A549 (cell line): Measurements from ENCODE around the gene PIK3CA. TPM values are rescaled to one million over a fixed set of nuclear protein-coding genes. Genes with fewer than 3 reads are reported as not detected.

Experiments
- ATAC-seq, 2 experiments: fragments of 200-7000 bp in 1 of 2; fragments of >200 bp in 1 of 2; cut with Nextera tagmentation in 1 of 2; cut with Tn5 transposase in 1 of 2; 3 replicates each; pipeline versions ENCODE4 v1.8.0 to v1.9.1; 2018 to 2020; ENCODE audit warnings: mild to moderate bottlenecking in 1 of 2, moderate library complexity in 1 of 2
- CTCF ChIA-PET: fragments of 300-600 bp; sonication (Branson Sonifier 250); formaldehyde crosslinking; extraction: SDS; loops from one replicate; lab custom pipeline; 2021; ENCODE audit warnings: antibody characterized with exemption, inconsistent platforms; lab: Yijun Ruan, JAX
- POLR2A ChIA-PET: fragments of 350-600 bp; formaldehyde crosslinking; extraction: SDS; loops from one replicate; lab custom pipeline; 2021; ENCODE audit warnings: antibody characterized with exemption, inconsistent platforms; lab: Yijun Ruan, JAX
- DNase-seq, 2 experiments: peaks; one replicate each; pipeline versions ENCODE4 v3.0.0 to v3.0.0-alpha.2; 2011 to 2016; ENCODE audit warnings: low read depth in 1 of 2, low spot score in 1 of 2
- FAIRE-seq: peaks from 2 replicates; lab custom pipeline; 2011; peaks lifted over from hg19 to GRCh38; lab: Jason Lieb, UNC
- H3K27ac ChIP-seq, 2 experiments: fragments of >200 bp; sonication (Bioruptor Twin); formaldehyde crosslinking; 3 replicates each; pipeline ENCODE4 v1.5.1; 2016 to 2017
- H3K4me1 ChIP-seq: fragments of >200 bp; sonication (Bioruptor Twin); formaldehyde crosslinking; 3 replicates; pipeline ENCODE4 v1.6.1; 2016
- H3K4me2 ChIP-seq: fragments of >200 bp; sonication (Bioruptor Twin); formaldehyde crosslinking; 3 replicates; pipeline ENCODE4 v1.6.1; 2016
- H3K4me3 ChIP-seq: fragments of >200 bp; sonication (Bioruptor Twin); formaldehyde crosslinking; 3 replicates; pipeline ENCODE4 v1.5.1; 2016
- H3K9me3 ChIP-seq: fragments of >200 bp; sonication (Bioruptor Twin); formaldehyde crosslinking; 3 replicates; pipeline ENCODE4 v1.6.1; 2016
- BCL3 ChIP-seq: fragments of >200 bp; sonication (Bioruptor Twin); formaldehyde crosslinking; IDR thresholded peaks from 3 replicates; pipeline ENCODE4 v1.6.1; 2016
- CEBPB ChIP-seq, 2 experiments: fragments of >200 bp in 1 of 2; sonication (Bioruptor Twin) in 1 of 2; formaldehyde crosslinking in 1 of 2; IDR thresholded peaks; 2 replicates each; pipeline ENCODE4 v1.6.1; 2012 to 2016
- CHD4 ChIP-seq: fragments of 200-600 bp; sonication (generic); IDR thresholded peaks from 2 replicates; pipeline ENCODE4 v1.6.1; 2016; ENCODE audit warnings: antibody characterized with exemption, mild to moderate bottlenecking, borderline replicate concordance
- CTCF ChIP-seq: fragments of >200 bp; sonication (Bioruptor Twin); formaldehyde crosslinking; IDR thresholded peaks from 3 replicates; pipeline ENCODE4 v1.5.1; 2016
- EHMT2 ChIP-seq: fragments of 200-600 bp; sonication (generic); IDR thresholded peaks from 2 replicates; pipeline ENCODE4 v1.6.1; 2016; ENCODE audit warnings: antibody characterized with exemption, low read depth, mild to moderate bottlenecking, moderate library complexity
- ELK1 ChIP-seq: fragments of 150-350 bp; IDR thresholded peaks from 2 replicates; pipeline ENCODE4 v1.6.1; 2014; ENCODE audit warnings: low read depth, mild to moderate bottlenecking, low read length
- FOXS1 ChIP-seq: fragments of 250-450 bp; sonication (Bioruptor Pico); IDR thresholded peaks from 2 replicates; pipeline ENCODE4 v1.5.0; 2020; ENCODE audit warnings: mild to moderate bottlenecking, moderate library complexity
- HES2 ChIP-seq: fragments of >200 bp; sonication (Bioruptor Twin); formaldehyde crosslinking; IDR thresholded peaks from 2 replicates; pipeline ENCODE4 v1.6.1; 2016
- HMGXB4 ChIP-seq: fragments of 250-450 bp; sonication (Bioruptor Pico); IDR thresholded peaks from 2 replicates; pipeline ENCODE4 v1.5.0; 2021; ENCODE audit warnings: mild to moderate bottlenecking, moderate library complexity, borderline replicate concordance
- HOXA7 ChIP-seq: fragments of 250-450 bp; sonication (Bioruptor Pico); IDR thresholded peaks from 2 replicates; pipeline ENCODE4 v1.5.0; 2020; ENCODE audit warnings: mild to moderate bottlenecking, moderate library complexity
- KDM5A ChIP-seq: fragments of 200-600 bp; sonication (generic); IDR thresholded peaks from 2 replicates; pipeline ENCODE4 v1.6.1; 2016; ENCODE audit warnings: antibody characterized with exemption, mild to moderate bottlenecking
- MAX ChIP-seq: IDR thresholded peaks from 2 replicates; pipeline ENCODE4 v1.6.1; 2012
- NFE2L2 ChIP-seq: fragments of 150-350 bp; conservative IDR thresholded peaks from 2 replicates; pipeline ENCODE4 v1.6.1; 2014; ENCODE audit warnings: low read length
- NPAS2 ChIP-seq: fragments of 250-450 bp; sonication (Bioruptor Pico); IDR thresholded peaks from 2 replicates; pipeline ENCODE4 v1.8.0; 2022; ENCODE audit warnings: mild to moderate bottlenecking, moderate library complexity, borderline replicate concordance
- NR3C1 ChIP-seq: fragments of >200 bp; sonication (Bioruptor Twin); formaldehyde crosslinking; IDR thresholded peaks from 3 replicates; pipeline ENCODE4 v1.6.1; 2017
- POLR2AphosphoS2 ChIP-seq: conservative IDR thresholded peaks from 2 replicates; pipeline ENCODE4 v1.6.1; 2012; ENCODE audit warnings: low read length, improper control_type of control experiment, inconsistent platforms
- RCOR1 ChIP-seq: fragments of 150-350 bp; IDR thresholded peaks from 2 replicates; pipeline ENCODE4 v1.6.1; 2014; ENCODE audit warnings: antibody characterized with exemption, low read length, low read depth
- REST ChIP-seq: fragments of 200-600 bp; sonication (generic); IDR thresholded peaks from 2 replicates; pipeline ENCODE4 v1.6.1; 2016; ENCODE audit warnings: antibody characterized with exemption, mild to moderate bottlenecking, moderate library complexity
- RFX5 ChIP-seq: fragments of 450-650 bp; IDR thresholded peaks from 2 replicates; pipeline ENCODE4 v1.7.1; 2014; ENCODE audit warnings: antibody characterized with exemption, mild to moderate bottlenecking, moderate library complexity
- RNF2 ChIP-seq: fragments of 200-600 bp; sonication (generic); IDR thresholded peaks from 2 replicates; pipeline ENCODE4 v1.6.1; 2016; ENCODE audit warnings: low read depth, mild to moderate bottlenecking, antibody characterized with exemption, moderate library complexity, borderline replicate concordance
- ZC3H11A ChIP-seq: fragments of 450-650 bp; IDR thresholded peaks from 2 replicates; pipeline ENCODE4 v1.6.1; 2014; ENCODE audit warnings: antibody characterized with exemption, mild to moderate bottlenecking
- ZFP36 ChIP-seq: fragments of 450-650 bp; IDR thresholded peaks from 2 replicates; pipeline ENCODE4 v1.6.1; 2014; ENCODE audit warnings: borderline replicate concordance; ENCODE audit not compliant: partially characterized antibody
- ZNF302 ChIP-seq: fragments of 250-450 bp; sonication (Bioruptor Pico); IDR thresholded peaks from 2 replicates; pipeline ENCODE4 v1.9.0; 2021; ENCODE audit warnings: inconsistent platforms, mild to moderate bottlenecking, moderate library complexity
- WGBS: methylation state at CpG from one replicate; pipeline ENCODE4 v1.1.6; 2017; ENCODE audit errors: missing lambda C conversion rate; 5-methylcytosine and 5-hydroxymethylcytosine counted together
- polyA plus RNA-seq, 4 experiments: library from polyadenylated mRNA; depleted of rRNA in 3 of 4; stranded (reverse); fragments of >200 nt; fragmentation: RNase III in 1 of 4; extraction: RNeasy Plus Mini Kit Qiagen cat#74134 plus additional on column Dnase treatment in 1 of 4; gene quantifications; 2 replicates in 3 of 4; 3 replicates in 1 of 4; pipeline ENCODE4 v1.2.3, GENCODE V29; 2011 to 2017

PIK3CA gene
- polyA plus RNA-seq, 2 of the 4 experiments (the other 2 are of a cell fraction): 6.2 to 10.3 TPM

GRCh38 chr3:179186426-179186825, 38.3 kb downstream of the PIK3CA start (continued):
- TF ChIP-seq REST (no peak), FOXS1 (CRISPR knock-in tag) (no peak), NPAS2 (no peak), RCOR1 (no peak)
- TF ChIP-seq, all 56 proteins: peak for 0

- ChIA-PET CTCF (no interaction called here), POLR2A (no interaction called here)
- Histone ChIP-seq H3K4me2 (no peak overlapping the region), H3K27ac (no peak overlapping the region), H3K4me3 (no peak overlapping the region), H3K9me3 (no peaks in the 10 kb centered on the region)
- no peak for ATAC-seq
- TF ChIP-seq MAX (no peak), CTCF (no peak), EHMT2 (no peak), ZFP36 (no peak), CHD4 (no peak), KDM5A (no peak), CEBPB (IDR thresholded peaks at IDR 0.05) (no peak), RFX5 (no peak), HMGXB4 (CRISPR knock-in tag) (no peak), NR3C1 (no peak), HES2 (no peak)
- TF ChIP-seq, all 56 proteins: peak for 0
- 80% methylated on average over 3 of the region's 3 CpGs for WGBS
- DNase-seq (no peak), FAIRE-seq (no peak)
- H3K4me1 ChIP-seq: no peaks in the 10 kb centered on the region
Observed at GRCh38 chr3:179189759-179190158, 41.6 kb downstream of the PIK3CA start.

- FAIRE-seq (no peak), ATAC-seq (no peak), DNase-seq (no peak)
- Histone ChIP-seq H3K9me3 (no peaks in the 10 kb centered on the region), H3K27ac (no peak overlapping the region), H3K4me2 (no peak overlapping the region), H3K4me1 (no peaks in the 10 kb centered on the region), H3K4me3 (no peak overlapping the region)
- ChIA-PET CTCF (no interaction called here), POLR2A (no interaction called here)
- 90% methylated on average over 6 of the region's 6 CpGs for WGBS
- TF ChIP-seq POLR2AphosphoS2: no peak
- TF ChIP-seq RNF2: no peak
- no peak for TF ChIP-seq NPAS2
- TF ChIP-seq HOXA7: no peak
- TF ChIP-seq NFE2L2: no peak
- TF ChIP-seq CTCF: no peak
- TF ChIP-seq ELK1: no peak
- no peak for TF ChIP-seq RCOR1
- TF ChIP-seq BCL3: no peak
- TF ChIP-seq ZNF302: no peak
- no peak for TF ChIP-seq ZC3H11A
Observed at GRCh38 chr3:179190581-179190980, 42.4 kb downstream of the PIK3CA start.
